ENCODE data around the gene SMARCE1.

SMARCE1 gene

DNA sequence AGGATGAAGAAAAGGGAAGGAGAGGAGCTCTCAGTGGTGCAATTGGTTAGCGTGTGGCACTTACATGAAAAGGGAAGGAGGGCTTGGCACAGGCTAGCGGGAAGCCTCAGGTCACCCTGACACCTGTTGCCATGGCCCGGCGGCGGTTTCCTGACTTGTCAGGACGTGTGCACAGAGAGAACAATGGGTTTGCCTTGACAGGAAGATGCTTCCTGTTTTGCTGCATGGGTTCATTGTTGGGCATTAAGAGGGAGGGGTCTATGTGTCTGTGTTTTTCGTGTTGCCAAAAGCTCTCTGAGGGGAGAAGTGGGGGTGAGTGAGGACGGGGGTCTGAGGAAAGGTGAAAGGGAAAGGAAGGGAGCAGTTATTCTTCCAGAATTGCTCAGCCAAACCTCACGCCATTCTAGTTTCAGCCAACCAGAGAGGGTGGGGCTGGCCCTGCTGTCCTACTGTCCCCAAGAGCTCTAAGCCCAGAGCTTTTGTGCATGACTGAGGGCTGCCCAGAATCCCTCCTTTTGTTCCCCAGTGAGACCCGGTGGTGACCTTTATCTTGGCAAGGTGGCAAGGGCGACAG is 65.2 kb downstream of the SMARCE1 start:
- no peaks in the 10 kb centered on the region for H4K20me1 ChIP-seq
- peak overlapping the region in 8 of 11 experiments; percentile 41 to 68 (median 54); a peak in 13 of 22 replicates for H3K9ac ChIP-seq
- TF ChIP-seq Cebpa-rat (IDR thresholded peaks at IDR 0.05), result no peak; a peak in 1 of 22 replicates
- peak overlapping the region; percentile 55 to 93 (median 85) for H3K4me2 ChIP-seq
- peak overlapping the region in 6 of 10 experiments; percentile 3 to 28 (median 16); a peak in 8 of 20 replicates for H3K4me3 ChIP-seq
- no peaks in the 10 kb centered on the region; a peak in 1 of 22 replicates for H3K36me3 ChIP-seq
- no peaks in the 10 kb centered on the region for H3K27me3 ChIP-seq
- peak overlapping the region in 9 of 11 experiments; percentile 44 to 85 (median 73); a peak in 18 of 22 replicates for H3K27ac ChIP-seq
- peaks cover 17 to 34% (median 22%) of the 10 kb centered on the region in 11 experiments for H3K9me3 ChIP-seq (replicated peaks in 1 of 11)
- H3K4me1 ChIP-seq, result peaks cover 21 to 38% (median 28%) of the 10 kb centered on the region in 10 experiments

- Histone ChIP-seq H4K20me1 (no peaks in the 10 kb centered on the region), H3K4me2 (no peak overlapping the region), H3K9ac (no peak overlapping the region), H3K36me3 (no peaks in the 10 kb centered on the region; a peak in 1 of 22 replicates), H3K4me1 (peaks cover 22 to 35% (median 30%) of the 10 kb centered on the region in 10 experiments), H3K27ac (no peak overlapping the region), H3K9me3 (replicated peaks in 1 of 11) (peaks cover 8 to 23% (median 14%) of the 10 kb centered on the region in 11 experiments), H3K4me3 (no peak overlapping the region), H3K27me3 (no peaks in the 10 kb centered on the region)
- TF ChIP-seq Cebpa-rat (IDR thresholded peaks at IDR 0.05), result peak in 1 of 11 experiments; percentile 26; a peak in 2 of 22 replicates
Measured at GRCh38 chr17:40580140-40580539, 67.5 kb downstream of the SMARCE1 start.

DNA sequence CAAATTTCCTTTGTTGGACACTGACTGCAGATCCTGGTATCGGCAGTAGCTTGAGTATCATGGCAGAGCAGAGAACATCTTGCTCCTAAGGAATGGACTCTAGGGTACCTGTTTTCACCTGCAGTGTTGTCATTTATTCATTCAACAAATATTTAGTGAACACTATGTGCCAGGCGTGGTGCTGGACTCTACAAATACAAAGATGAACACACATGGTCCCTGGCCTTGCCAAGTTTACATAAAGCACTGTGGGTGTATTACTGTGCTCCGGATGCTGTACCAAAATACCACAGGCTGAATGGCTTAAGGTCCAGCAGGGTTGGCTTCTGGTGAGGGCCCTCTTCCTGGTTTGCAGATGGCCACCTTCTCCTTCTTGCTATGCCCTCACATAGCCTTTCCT is 68.1 kb downstream of the SMARCE1 start:
- Histone ChIP-seq H4K20me1 (no peaks in the 10 kb centered on the region), H3K4me2 (no peak overlapping the region), H3K27ac (no peak overlapping the region), H3K9me3 (replicated peaks in 1 of 11) (peaks cover 6 to 23% (median 13%) of the 10 kb centered on the region in 11 experiments), H3K27me3 (no peaks in the 10 kb centered on the region), H3K36me3 (no peaks in the 10 kb centered on the region), H3K9ac (no peak overlapping the region), H3K4me3 (no peak overlapping the region), H3K4me1 (peaks cover 22 to 35% (median 30%) of the 10 kb centered on the region in 10 experiments)
- TF ChIP-seq Cebpa-rat (IDR thresholded peaks at IDR 0.05), result no peak

- Histone ChIP-seq H3K4me2 (peak overlapping the region; percentile 19 to 67 (median 43); a peak in 19 of 22 replicates), H3K9me3 (replicated peaks in 1 of 11) (peaks cover 12 to 30% (median 21%) of the 10 kb centered on the region in 11 experiments), H3K27ac (no peak overlapping the region), H3K4me3 (no peak overlapping the region), H3K27me3 (no peaks in the 10 kb centered on the region), H3K9ac (no peak overlapping the region; a peak in 2 of 22 replicates), H3K36me3 (no peaks in the 10 kb centered on the region), H3K4me1 (peaks cover 27 to 32% (median 30%) of the 10 kb centered on the region in 10 experiments), H4K20me1 (no peaks in the 10 kb centered on the region)
- TF ChIP-seq Cebpa-rat (IDR thresholded peaks at IDR 0.05), result no peak
Measured at GRCh38 chr17:40577611-40578065, 70.0 kb downstream of the SMARCE1 start.

- Histone ChIP-seq H3K4me3 (no peak overlapping the region), H3K36me3 (no peaks in the 10 kb centered on the region), H3K4me2 (no peak overlapping the region), H3K9ac (no peak overlapping the region), H3K27ac (no peak overlapping the region), H4K20me1 (no peaks in the 10 kb centered on the region), H3K4me1 (peaks cover 20 to 27% (median 24%) of the 10 kb centered on the region in 10 experiments), H3K27me3 (no peaks in the 10 kb centered on the region), H3K9me3 (replicated peaks in 1 of 11) (peaks cover 22 to 40% (median 31%) of the 10 kb centered on the region in 11 experiments)
- no peak for TF ChIP-seq Cebpa-rat (IDR thresholded peaks at IDR 0.05)
Measured at GRCh38 chr17:40576113-40576740, 71.4 kb downstream of the SMARCE1 start.
